H1 (cell line): ENCODE data around the gene GRM6. TPM values are rescaled to one million over a fixed set of nuclear protein-coding genes. Genes with fewer than 3 reads are reported as not detected.

Experiments used
- CTCF ChIA-PET: fragments of 300-600 bp; sonication (Branson Sonifier 250); formaldehyde crosslinking; loops from one replicate; lab custom pipeline; 2021; ENCODE audit not compliant: partially characterized antibody; lab: Charles Lee
- POLR2A ChIA-PET: fragments of 300-600 bp; sonication (Branson Sonifier 250); formaldehyde crosslinking; loops from one replicate; lab custom pipeline; 2021; ENCODE audit warnings: inconsistent platforms; ENCODE audit not compliant: partially characterized antibody; lab: Charles Lee
- DNase-seq, 2 experiments: peaks; one replicate each; pipeline versions ENCODE4 v3.0.0 to v3.0.0-alpha.2; 2010 to 2022; ENCODE audit warnings: low spot score in 2 of 2, low read depth in 1 of 2, mixed read lengths in 1 of 2
- FAIRE-seq: peaks from 2 replicates; lab custom pipeline; 2011; peaks lifted over from hg19 to GRCh38; lab: Jason Lieb, UNC
- H2AFZ ChIP-seq: 2 replicates; pipeline ENCODE4 v1.8.1; 2012; ENCODE audit warnings: low read length, inconsistent platforms
- H2AK5ac ChIP-seq: 2 replicates; pipeline ENCODE4 v1.6.1; 2013; ENCODE audit warnings: low read depth, low read length
- H2BK120ac ChIP-seq: replicated peaks from 2 replicates; pipeline ENCODE3; 2013; ENCODE audit warnings: low read depth, low read length, inconsistent platforms
- H2BK12ac ChIP-seq: 2 replicates; pipeline ENCODE4 v1.6.1; 2013; ENCODE audit warnings: low read depth, low read length
- H2BK15ac ChIP-seq: 2 replicates; pipeline ENCODE4 v1.6.1; 2013; ENCODE audit warnings: low read length
- H2BK20ac ChIP-seq: 2 replicates; pipeline ENCODE4 v1.6.1; 2013; ENCODE audit warnings: low read length
- H2BK5ac ChIP-seq: 2 replicates; pipeline ENCODE4 v1.6.1; 2013; ENCODE audit warnings: low read depth, low read length
- H3K14ac ChIP-seq: 2 replicates; pipeline ENCODE4 v1.6.1; 2013; ENCODE audit warnings: inconsistent platforms; ENCODE audit not compliant: insufficient read length
- H3K18ac ChIP-seq: 2 replicates; pipeline ENCODE4 v1.6.1; 2013; ENCODE audit warnings: low read length; ENCODE audit errors: extremely low read depth
- H3K23ac ChIP-seq: 2 replicates; pipeline ENCODE4 v1.6.1; 2013; ENCODE audit warnings: inconsistent platforms; ENCODE audit not compliant: insufficient read length
- H3K23me2 ChIP-seq: 2 replicates; pipeline ENCODE4 v1.6.1; 2013; ENCODE audit warnings: low read depth, low read length
- H3K27ac ChIP-seq: 2 replicates; pipeline ENCODE4 v1.6.1; 2011; ENCODE audit warnings: low read depth, low read length, inconsistent platforms
- H3K27me3 ChIP-seq, 4 experiments: replicated peaks in 1 of 4; 1 replicate in 1 of 4; 2 replicates in 3 of 4; pipeline versions ENCODE4 v1.6.1 to v1.8.1; 2011 to 2013; ENCODE audit warnings: low read length in 3 of 4, mild to moderate bottlenecking in 3 of 4, inconsistent platforms in 2 of 4, mixed read lengths in 2 of 4, moderate library complexity in 1 of 4; ENCODE audit not compliant: control insufficient read depth in 3 of 4, insufficient read depth in 3 of 4; ENCODE audit errors: extremely low read depth in 1 of 4
- H3K36me3 ChIP-seq, 4 experiments: 2 replicates each; pipeline versions ENCODE4 v1.6.1 to v1.8.1; 2011 to 2013; ENCODE audit warnings: mild to moderate bottlenecking in 4 of 4, low read length in 3 of 4, moderate library complexity in 2 of 4, control low read depth in 1 of 4, inconsistent platforms in 1 of 4; ENCODE audit not compliant: insufficient read depth in 4 of 4, control insufficient read depth in 2 of 4
- H3K4ac ChIP-seq: replicated peaks from 2 replicates; pipeline ENCODE3; 2013; ENCODE audit warnings: low read length, low read depth, mixed read lengths, inconsistent platforms; ENCODE audit not compliant: insufficient read length
- H3K4me1 ChIP-seq, 4 experiments: replicated peaks in 1 of 4; 1 replicate in 1 of 4; 2 replicates in 3 of 4; pipeline versions ENCODE4 v1.6.1 to v1.8.1; 2011 to 2013; ENCODE audit warnings: low read length in 3 of 4, inconsistent platforms in 2 of 4, mixed read lengths in 1 of 4; ENCODE audit not compliant: insufficient read depth in 4 of 4, control insufficient read depth in 3 of 4
- H3K4me2 ChIP-seq, 2 experiments: 2 replicates each; pipeline versions ENCODE4 v1.6.1 to v1.8.1; 2011 to 2013; ENCODE audit warnings: low read depth in 2 of 2, low read length in 2 of 2, control low read depth in 1 of 2, inconsistent platforms in 1 of 2, mild to moderate bottlenecking in 1 of 2; ENCODE audit not compliant: insufficient read depth in 1 of 2
- H3K4me3 ChIP-seq, 4 experiments: fragments of 200-600, 300-600 bp in 1 of 4; sonication (generic), shearing (Covaris generic), sonication (Bioruptor Twin) in 1 of 4; 2 replicates each; pipeline versions ENCODE4 v1.5.1 to v1.8.1; 2011 to 2016; ENCODE audit warnings: low read length in 4 of 4, low read depth in 3 of 4, control low read depth in 2 of 4, inconsistent platforms in 2 of 4, mild to moderate bottlenecking in 2 of 4, mixed read lengths in 1 of 4, moderate library complexity in 1 of 4; ENCODE audit not compliant: insufficient read depth in 2 of 4; ENCODE audit errors: extremely low read depth in 1 of 4
- H3K56ac ChIP-seq: replicated peaks from 2 replicates; pipeline ENCODE3; 2013; ENCODE audit warnings: low read depth, mild to moderate bottlenecking, mixed read lengths, low read length, inconsistent platforms; ENCODE audit not compliant: insufficient read length
- H3K79me1 ChIP-seq: 2 replicates; pipeline ENCODE4 v1.6.1; 2013; ENCODE audit warnings: low read depth, low read length, control low read depth
- H3K79me2 ChIP-seq, 2 experiments: 2 replicates each; pipeline versions ENCODE4 v1.6.1 to v1.8.1; 2012 to 2013; ENCODE audit warnings: low read length in 2 of 2, mild to moderate bottlenecking in 2 of 2, inconsistent platforms in 1 of 2; ENCODE audit not compliant: insufficient read depth in 2 of 2, control insufficient read depth in 1 of 2
- H3K9ac ChIP-seq, 4 experiments: replicated peaks in 1 of 4; 1 replicate in 1 of 4; 2 replicates in 3 of 4; pipeline versions ENCODE4 v1.6.1 to v1.8.1; 2011 to 2013; ENCODE audit warnings: low read depth in 3 of 4, low read length in 3 of 4, control low read depth in 2 of 4, mild to moderate bottlenecking in 2 of 4, moderate library complexity in 2 of 4, inconsistent platforms in 1 of 4; ENCODE audit errors: extremely low read depth in 1 of 4
- H3K9me3 ChIP-seq, 2 experiments: 2 replicates each; pipeline versions ENCODE4 v1.6.1 to v1.8.1; 2012 to 2013; ENCODE audit warnings: mild to moderate bottlenecking in 2 of 2, moderate library complexity in 2 of 2, control low read depth in 1 of 2, inconsistent platforms in 1 of 2, low read depth in 1 of 2, low read length in 1 of 2, mixed read lengths in 1 of 2; ENCODE audit not compliant: insufficient read depth in 2 of 2
- H4K20me1 ChIP-seq, 2 experiments: replicated peaks in 1 of 2; 2 replicates each; pipeline versions ENCODE3 to v1.8.1; 2011 to 2013; ENCODE audit warnings: inconsistent platforms in 2 of 2, low read length in 2 of 2, mild to moderate bottlenecking in 1 of 2; ENCODE audit not compliant: insufficient read depth in 2 of 2, control insufficient read depth in 1 of 2
- H4K5ac ChIP-seq: 2 replicates; pipeline ENCODE4 v1.6.1; 2013; ENCODE audit warnings: low read length, low read depth, mixed read lengths, inconsistent platforms; ENCODE audit not compliant: insufficient read length
- H4K8ac ChIP-seq: 2 replicates; pipeline ENCODE4 v1.8.0; 2013; ENCODE audit warnings: mild to moderate bottlenecking, moderate library complexity, low read length, inconsistent platforms; ENCODE audit not compliant: insufficient read depth; ENCODE audit errors: extremely low read depth
- H4K91ac ChIP-seq: replicated peaks from 2 replicates; pipeline ENCODE3; 2013; ENCODE audit warnings: low read length, mixed read lengths, inconsistent platforms; ENCODE audit not compliant: insufficient read length
- CTBP2 ChIP-seq: IDR thresholded peaks from 2 replicates; pipeline ENCODE4 v1.7.0; 2011; ENCODE audit warnings: borderline replicate concordance, mild to moderate bottlenecking, moderate library complexity, mixed read lengths, low read length; ENCODE audit not compliant: insufficient read depth, insufficient read length
- EZH2 ChIP-seq: fragments of 200-600 bp; sonication (generic); IDR thresholded peaks from 2 replicates; pipeline ENCODE4 v1.7.1; 2012; ENCODE audit warnings: low read depth, mild to moderate bottlenecking, moderate library complexity, low read length, inconsistent platforms; ENCODE audit not compliant: severe bottlenecking
- HDAC2 ChIP-seq, 2 experiments: fragments of 300-600 bp in 1 of 2; sonication (generic) in 1 of 2; IDR thresholded peaks; 2 replicates each; pipeline ENCODE4 v1.6.1; 2011 to 2012; ENCODE audit warnings: low read depth in 2 of 2, low read length in 2 of 2, mild to moderate bottlenecking in 2 of 2, moderate library complexity in 2 of 2, borderline replicate concordance in 1 of 2, inconsistent platforms in 1 of 2
- SUZ12 ChIP-seq: fragments of 200-600 bp; sonication (generic); IDR thresholded peaks from 2 replicates; pipeline ENCODE4 v1.6.1; 2012; ENCODE audit warnings: mild to moderate bottlenecking, inconsistent platforms, low read length, moderate library complexity, mixed read lengths
- WGBS, 2 experiments: shearing (Covaris generic) in 1 of 2; methylation state at CpG; one replicate each; pipeline versions ENCODE4 v1.1.6 to v1.1.7; 2013 to 2015; ENCODE audit warnings: low lambda C conversion rate in 2 of 2, mixed read lengths in 2 of 2, inconsistent platforms in 1 of 2, low coverage in 1 of 2, missing lambda C conversion rate in 1 of 2; ENCODE audit not compliant: insufficient replicate concordance in 2 of 2, insufficient coverage in 1 of 2, insufficient read length in 1 of 2; ENCODE audit errors: extremely low coverage in 1 of 2, missing lambda C conversion rate in 1 of 2; 5-methylcytosine and 5-hydroxymethylcytosine counted together
- long read RNA-seq, 2 experiments: library from RNA in 1 of 2; library from capped mRNA in 1 of 2; stranded (forward); transcript quantifications; one replicate each; pipeline ENCODE4 v2.0.0, GENCODE V29; 2021; ENCODE audit warnings: inconsistent platforms in 1 of 2
- polyA minus RNA-seq, 3 experiments: library from RNA; depleted of rRNA, polyadenylated mRNA; stranded (reverse); fragments of >200 nt; gene quantifications; 1 replicate in 2 of 3; 2 replicates in 1 of 3; pipeline ENCODE4 v1.2.3, GENCODE V29; 2011
- polyA plus RNA-seq, 7 experiments: library from polyadenylated mRNA; depleted of rRNA in 3 of 7; stranded (reverse) in 5 of 7; unstranded in 2 of 7; fragments of >200 nt in 5 of 7; fragments of 200-250 nt in 2 of 7; gene quantifications; 1 replicate in 5 of 7; 2 replicates in 1 of 7; 4 replicates in 1 of 7; pipeline versions ENCODE4 v1.2.1 to v1.2.3, GENCODE V29; 2011 to 2013; ENCODE audit warnings: missing spikeins in 2 of 7, mixed read lengths in 2 of 7
- total RNA-seq: library from RNA; stranded (reverse); fragmentation: NEBNext Ultra II Directional; extraction: Animal tissue kit (Norgen Biotek cat#: 25700); gene quantifications from 2 replicates; pipeline ENCODE4 v1.2.1, GENCODE V29; 2021
- TF ChIP-seq, protein P1 (sequence below): IDR thresholded peaks from 2 replicates; pipeline ENCODE4 v1.6.1; 2012; ENCODE audit warnings: inconsistent platforms
- TF ChIP-seq, protein P2 (sequence below): IDR thresholded peaks from 2 replicates; pipeline ENCODE4 v1.6.1; 2012; ENCODE audit warnings: inconsistent platforms

Gene GRM6
- not detected in 2 replicates for total RNA-seq
- 0.02 TPM in 1 of 2 replicates, not detected in the other for polyA plus RNA-seq (2011; rRNA removed)
- polyA plus RNA-seq (2011; cell fraction: cytosol; rRNA removed), result not detected
- polyA plus RNA-seq (2011; cell fraction: nucleus; rRNA removed), result 0.27 TPM
- 0.03 to 0.05 TPM (median 0.05 TPM) in 3 of 4 replicates, not detected in the other for polyA plus RNA-seq (2012, experiment 1 of 2)
- polyA plus RNA-seq (2012, experiment 2 of 2), result not detected
- polyA plus RNA-seq (2013, experiment 1 of 2), result not detected
- not detected for polyA plus RNA-seq (2013, experiment 2 of 2)
- polyA minus RNA-seq (2011; rRNA and poly(A)+ RNA removed), result 0.06 TPM in 1 of 2 replicates, not detected in the other
- polyA minus RNA-seq (2011; cell fraction: cytosol; rRNA and poly(A)+ RNA removed), result not detected
- polyA minus RNA-seq (2011; cell fraction: nucleus; rRNA and poly(A)+ RNA removed), result not detected
- long read RNA-seq, experiment 1, result 0 reads
- long read RNA-seq, experiment 2, result 0 reads

DNA sequence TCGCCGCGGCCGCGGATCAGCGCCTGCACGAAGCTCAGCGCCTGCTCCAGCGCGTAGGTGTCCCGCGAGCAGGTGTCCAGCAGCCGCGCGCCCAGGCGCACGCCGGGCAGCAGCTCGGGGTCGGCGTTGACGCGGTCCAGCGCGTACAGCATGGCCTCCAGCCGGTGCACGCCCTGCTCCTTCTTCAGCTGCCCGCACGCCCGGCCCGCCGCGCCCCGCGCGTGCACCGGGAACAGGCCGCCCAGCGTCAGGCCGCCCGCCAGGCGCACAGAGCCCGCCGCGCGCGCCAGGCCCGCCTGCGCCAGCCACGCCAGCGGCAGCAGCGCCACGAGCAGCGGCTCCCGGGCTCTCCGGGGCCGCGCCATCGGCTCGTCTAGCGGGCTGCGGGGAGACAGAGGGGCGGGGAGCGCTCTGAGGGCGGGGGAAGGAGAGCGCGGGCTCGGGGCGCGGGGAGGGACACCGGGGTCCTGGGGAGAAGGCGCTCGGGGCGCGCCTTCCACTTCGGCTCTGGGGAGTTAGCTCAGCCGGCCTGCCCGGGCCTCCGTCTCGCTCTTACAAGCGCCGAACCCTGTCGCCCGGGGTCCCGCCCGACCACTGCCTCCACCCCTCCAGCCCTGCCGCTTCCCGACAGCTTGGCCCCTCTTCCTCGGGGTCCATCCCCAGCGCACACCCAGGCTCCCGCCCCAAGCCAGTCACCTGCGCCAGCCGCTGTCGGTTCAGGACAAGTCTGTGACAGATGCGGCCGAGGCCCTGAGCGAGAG lies at the start of gene GRM6:
TSS of gene GRM6 (minus strand) at position 741 of the 761 bp plus-strand sequence. CDS start at position 365, 376 bp downstream.
- ChIA-PET CTCF (no interaction called here), POLR2A (no interaction called here)
- Histone ChIP-seq H3K27ac (no peak within 1 kb of the TSS), H4K91ac (no peak within 1 kb of the TSS), H3K23me2 (peaks cover 9% of the 10 kb centered on the region; the same call in 1 of the 2 replicates), H3K23ac (no peak within 1 kb of the TSS), H3K14ac (no peak within 1 kb of the TSS), H3K4ac (no peak within 1 kb of the TSS), H3K56ac (no peak within 1 kb of the TSS), H3K9me3 (peaks cover 13 to 36% of the 10 kb centered on the region in 2 experiments; a peak in 3 of 4 replicates), H4K20me1 (peaks cover 1 to 4% of the 10 kb centered on the region in 2 experiments), H3K27me3 (peaks cover 26 to 47% (median 44%) of the 10 kb centered on the region in 4 experiments), H2AFZ (peak within 1 kb of the TSS; percentile 81; the same call in 1 of the 2 replicates), H4K5ac (no peak within 1 kb of the TSS), H3K4me3 (peak within 1 kb of the TSS; percentile 15 to 58 (median 38); a peak in 7 of 8 replicates), H3K18ac (no peak within 1 kb of the TSS), H3K4me2 (peak within 1 kb of the TSS; percentile 68 to 87), H4K8ac (peak within 1 kb of the TSS; percentile 71; the same call in 1 of the 2 replicates), H3K36me3 (no peaks in the 10 kb centered on the region; a peak in 1 of 8 replicates), H3K79me1 (no peaks in the 10 kb centered on the region), H3K4me1 (peaks cover 0 to 13% (median 1%) of the 10 kb centered on the region in 4 experiments; a peak in 5 of 7 replicates), H2BK15ac (no peak within 1 kb of the TSS), H2BK12ac (no peak within 1 kb of the TSS; the same call in 1 of the 2 replicates), H2AK5ac (no peak within 1 kb of the TSS), H2BK5ac (no peak within 1 kb of the TSS), H2BK20ac (no peak within 1 kb of the TSS), H3K9ac (no peak within 1 kb of the TSS), H3K79me2 (no peaks in the 10 kb centered on the region), H2BK120ac (no peak within 1 kb of the TSS)
- DNase-seq (peak in 1 of 2 experiments; percentile 67), FAIRE-seq (no peak)
- WGBS, 2 experiments, result 10% methylated on average over 11 of the region's 97 CpGs; no CpG with 5 or more reads in 1 of the 2 experiments
- TF ChIP-seq SUZ12 (peak; percentile 77), EZH2 (peak; percentile 62), CTBP2 (no peak), HDAC2 (IDR thresholded peaks at IDR 0.05; ENCODE audit: borderline replicate concordance in 1 of 2, low read depth in 2 of 2, low read length in 2 of 2) (no peak; a peak in 1 of 4 replicates)
- TF ChIP-seq, protein P1, sequence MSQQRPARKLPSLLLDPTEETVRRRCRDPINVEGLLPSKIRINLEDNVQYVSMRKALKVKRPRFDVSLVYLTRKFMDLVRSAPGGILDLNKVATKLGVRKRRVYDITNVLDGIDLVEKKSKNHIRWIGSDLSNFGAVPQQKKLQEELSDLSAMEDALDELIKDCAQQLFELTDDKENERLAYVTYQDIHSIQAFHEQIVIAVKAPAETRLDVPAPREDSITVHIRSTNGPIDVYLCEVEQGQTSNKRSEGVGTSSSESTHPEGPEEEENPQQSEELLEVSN, result peak; percentile 80
- TF ChIP-seq, protein P2, sequence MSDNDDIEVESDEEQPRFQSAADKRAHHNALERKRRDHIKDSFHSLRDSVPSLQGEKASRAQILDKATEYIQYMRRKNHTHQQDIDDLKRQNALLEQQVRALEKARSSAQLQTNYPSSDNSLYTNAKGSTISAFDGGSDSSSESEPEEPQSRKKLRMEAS, result peak; percentile 88
